HG02678 (cell line): ENCODE data around the gene EN1.

Experiments used
- ATAC-seq: cut with Tn5 transposase; IDR thresholded peaks from one replicate; pipeline ENCODE4 v1.9.1; 2021; ENCODE audit warnings: mild to moderate bottlenecking, moderate library complexity; ENCODE audit not compliant: unreplicated experiment

EN1 gene

GRCh38 chr2:118843483-118844132, 3.8 kb downstream of the EN1 start:
- no peak for ATAC-seq

DNA sequence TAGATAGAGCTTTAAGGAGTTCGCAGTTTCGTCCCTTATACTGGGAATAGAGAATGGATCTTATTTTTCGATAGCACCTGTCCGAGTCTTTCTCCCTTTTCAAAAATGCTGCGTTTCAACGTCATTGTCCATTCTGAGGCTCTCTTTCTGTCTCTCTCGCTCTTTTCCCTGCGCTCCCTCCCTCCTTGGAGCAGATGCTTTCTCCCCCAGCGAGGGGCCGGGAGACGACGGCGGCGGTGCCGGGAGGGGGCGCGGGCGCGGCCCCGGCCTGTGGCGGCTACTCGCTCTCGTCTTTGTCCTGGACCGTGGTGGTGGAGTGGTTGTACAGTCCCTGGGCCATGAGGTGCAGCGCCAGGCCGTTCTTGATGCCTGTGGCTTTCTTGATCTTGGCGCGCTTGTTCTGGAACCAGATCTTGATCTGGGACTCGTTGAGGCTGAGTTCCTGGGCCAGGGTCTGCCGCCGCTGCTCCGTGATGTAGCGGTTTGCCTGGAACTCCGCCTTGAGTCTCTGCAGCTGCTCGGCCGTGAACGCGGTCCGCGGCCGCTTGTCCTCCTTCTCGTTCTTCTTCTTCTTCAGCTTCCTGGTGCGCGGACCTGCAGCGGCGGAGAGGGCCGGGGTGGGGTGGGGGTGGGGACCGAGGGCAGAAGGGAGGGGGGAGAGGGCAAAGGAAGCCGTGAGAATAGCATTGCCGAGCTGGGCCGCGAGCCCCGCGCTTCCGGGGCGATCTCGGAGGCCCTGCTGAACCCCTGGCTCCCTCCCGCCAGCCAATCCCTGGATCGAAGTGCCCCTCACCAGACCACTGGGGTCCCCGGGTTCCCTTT, 4.6 kb downstream of the EN1 start:
- ATAC-seq, result no peak

GRCh38 chr2:118841828-118842461, 5.5 kb downstream of the EN1 start:
- ATAC-seq, result no peak

- ATAC-seq, result no peak
These were observed 6.0 kb downstream of the EN1 start for GRCh38 chr2:118841450-118841827.

DNA sequence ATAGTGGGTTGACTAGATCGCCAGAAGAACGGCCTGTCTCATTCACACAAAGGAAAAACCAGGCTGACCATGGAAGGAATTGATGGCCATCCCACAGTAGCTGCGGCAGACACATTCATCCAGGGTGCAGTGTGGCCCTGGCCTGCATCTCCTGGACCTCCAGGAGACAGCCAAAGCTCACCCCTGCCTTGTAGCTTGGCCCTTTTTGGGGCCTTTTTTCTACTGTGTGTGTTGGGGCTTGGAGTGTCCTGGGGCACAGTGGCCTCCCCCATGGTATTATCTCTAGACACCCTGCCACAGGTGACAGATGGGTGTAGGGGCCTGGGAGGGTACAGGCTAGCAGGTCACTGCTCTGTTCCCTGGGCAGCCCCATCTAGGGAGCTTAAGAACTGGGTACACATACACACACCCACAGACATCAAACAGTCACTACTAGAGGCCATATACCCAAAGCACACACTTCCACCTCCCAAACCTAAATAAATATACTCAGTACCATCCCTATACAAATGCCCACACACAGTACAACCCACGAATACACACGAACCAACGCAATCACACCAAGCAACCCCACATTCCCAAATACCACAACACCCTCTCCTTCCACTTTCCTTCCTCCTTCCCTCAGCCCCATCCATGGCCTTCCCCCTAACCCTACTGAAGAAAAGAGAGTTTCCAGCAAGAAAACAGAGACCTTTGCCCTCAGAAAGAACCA, 8.6 kb downstream of the EN1 start:
- no peak for ATAC-seq

- no peak for ATAC-seq
These were observed 9.8 kb downstream of the EN1 start for GRCh38 chr2:118837621-118838020.

DNA sequence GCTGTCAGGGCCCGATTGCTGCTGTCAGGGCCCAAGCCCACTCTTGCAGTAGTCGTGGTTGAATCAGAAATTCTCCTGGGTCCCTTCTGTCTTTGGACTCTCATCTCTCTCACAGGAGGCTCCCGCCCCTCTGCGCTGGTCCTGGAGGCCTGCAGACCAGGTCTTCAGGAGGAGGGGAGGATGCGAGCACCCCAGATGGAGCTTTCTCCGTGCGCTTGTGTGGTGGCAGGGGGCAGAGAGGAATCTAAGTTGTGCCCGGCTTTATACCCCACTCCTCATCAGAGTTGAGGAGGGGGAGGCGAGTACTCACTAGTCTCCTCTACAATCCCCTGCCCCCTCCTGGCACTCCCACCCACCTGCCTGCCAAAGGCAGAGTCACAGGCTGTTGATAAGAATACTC, 10.4 kb downstream of the EN1 start:
- no peak for ATAC-seq

- no peak for ATAC-seq
These were observed 11.0 kb downstream of the EN1 start for GRCh38 chr2:118836411-118836930.

- no peak for ATAC-seq
These were observed 11.6 kb downstream of the EN1 start for GRCh38 chr2:118835746-118836410.

GRCh38 chr2:118834901-118835745, 12.3 kb downstream of the EN1 start:
- ATAC-seq, result no peak

GRCh38 chr2:118834440-118834810, 13.0 kb downstream of the EN1 start:
- no peak for ATAC-seq

- ATAC-seq, result no peak
These were observed 13.6 kb downstream of the EN1 start for GRCh38 chr2:118833716-118834439.

GRCh38 chr2:118832791-118833715, 14.4 kb downstream of the EN1 start:
- ATAC-seq, result no peak

DNA sequence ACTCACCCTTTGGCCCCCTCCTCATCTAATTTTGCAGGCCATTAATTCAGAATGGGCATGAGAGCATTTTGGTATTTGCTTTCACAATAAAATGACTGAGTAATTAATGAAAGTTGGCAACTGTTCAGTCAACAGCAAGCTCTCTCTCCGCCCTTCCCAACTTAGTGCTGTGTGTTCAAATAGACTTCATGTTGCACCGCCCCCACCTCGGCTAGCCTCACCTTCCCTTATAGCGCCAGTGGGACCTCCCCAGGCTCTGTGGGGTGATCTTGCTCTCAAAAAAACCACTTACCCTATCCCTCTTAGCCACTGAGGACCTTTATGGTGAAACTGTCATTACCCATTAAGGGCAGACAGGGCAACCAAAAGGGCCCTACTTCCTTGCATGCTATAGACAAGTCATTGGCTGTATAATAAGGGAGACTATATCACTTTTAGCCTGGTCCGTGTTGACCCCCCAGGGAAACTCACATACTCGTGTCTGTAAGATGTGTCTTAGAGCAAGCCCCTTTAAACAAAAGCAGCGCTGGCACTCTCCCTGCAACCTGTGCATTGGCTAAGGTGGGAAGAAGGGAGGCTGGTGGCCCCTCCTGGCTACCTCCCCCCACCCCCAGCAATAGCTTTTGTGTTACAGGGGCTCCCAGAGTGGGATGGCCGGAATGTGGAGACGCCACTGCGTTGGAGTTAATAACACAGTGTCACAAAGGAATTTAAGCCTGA, 15.2 kb downstream of the EN1 start:
- ATAC-seq, result no peak

DNA sequence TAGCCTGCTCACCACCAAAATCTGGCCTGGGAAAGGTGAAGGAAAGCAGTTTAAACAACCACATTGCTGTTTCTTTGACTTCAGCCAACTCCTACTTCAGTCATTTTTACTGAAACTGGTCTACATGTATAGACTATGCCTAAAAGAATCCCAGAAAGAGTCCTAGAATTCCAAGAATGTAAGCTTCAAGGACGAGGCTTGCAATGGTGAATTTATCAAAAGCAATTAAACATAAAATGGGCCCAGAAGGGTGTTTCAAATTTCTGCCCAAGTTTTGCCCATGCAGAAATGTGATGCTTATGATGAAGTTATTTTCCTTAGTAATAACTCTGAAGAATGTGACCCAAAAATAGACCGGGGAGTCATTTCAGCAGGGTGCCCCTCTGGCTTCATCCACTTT, 16.6 kb downstream of the EN1 start:
- ATAC-seq, result no peak

- no peak for ATAC-seq
These were observed 17.3 kb downstream of the EN1 start for GRCh38 chr2:118830118-118830517.

- no peak for ATAC-seq
These were observed 21.4 kb downstream of the EN1 start for GRCh38 chr2:118826093-118826492.
